OCI-LY3 (cell line): Measurements from ENCODE around the gene LDLRAD4.

Experiments used
- H2AFZ ChIP-seq: fragments of 200-600, 300-600 bp; shearing (Covaris generic); 2 replicates; pipeline ENCODE4 v1.6.0; 2014; ENCODE audit warnings: antibody characterized with exemption, low read depth, low read length
- H3K27ac ChIP-seq: fragments of 200-600, 300-600 bp; sonication (generic); 2 replicates; pipeline ENCODE4 v1.5.1; 2014; ENCODE audit warnings: mild to moderate bottlenecking, low read length, moderate library complexity, mixed read lengths
- H3K27me3 ChIP-seq: fragments of 200-600, 300-600 bp; sonication (generic); 2 replicates; pipeline ENCODE4 v1.6.1; 2014; ENCODE audit warnings: low read depth, low read length, mixed read lengths
- H3K36me3 ChIP-seq: fragments of 200-600, 300-600 bp; sonication (generic); replicated peaks from 2 replicates; pipeline ENCODE3; 2014; ENCODE audit warnings: low read depth, low read length, mixed read lengths
- H3K4me1 ChIP-seq: fragments of 300-600, 200-600 bp; sonication (generic); 2 replicates; pipeline ENCODE4 v1.6.1; 2014; ENCODE audit warnings: low read length, mixed read lengths
- H3K4me2 ChIP-seq: fragments of 200-600, 300-600 bp; sonication (generic); 2 replicates; pipeline ENCODE4 v1.6.1; 2014; ENCODE audit warnings: low read length, mixed read lengths
- H3K4me3 ChIP-seq: fragments of 300-600, 200-600 bp; sonication (generic); 2 replicates; pipeline ENCODE4 v1.5.1; 2014; ENCODE audit warnings: antibody characterized with exemption, mild to moderate bottlenecking, low read length, moderate library complexity
- H3K79me2 ChIP-seq: fragments of 300-600, 200-600 bp; shearing (Covaris generic); 2 replicates; pipeline ENCODE4 v1.6.1; 2014; ENCODE audit warnings: mild to moderate bottlenecking, low read length, mixed read lengths
- H3K9ac ChIP-seq: fragments of 300-600, 200-600 bp; shearing (Covaris generic); 2 replicates; pipeline ENCODE4 v1.6.0; 2014; ENCODE audit warnings: mild to moderate bottlenecking, low read length, moderate library complexity
- H3K9me3 ChIP-seq: fragments of 200-600, 300-600 bp; shearing (Covaris generic); 2 replicates; pipeline ENCODE4 v1.6.1; 2014; ENCODE audit warnings: low read length, mixed read lengths; ENCODE audit not compliant: insufficient read depth
- H4K20me1 ChIP-seq: fragments of 200-600, 300-600 bp; sonication (generic); 2 replicates; pipeline ENCODE4 v1.6.1; 2016; ENCODE audit warnings: low read length, mixed read lengths; ENCODE audit not compliant: insufficient read depth
- CTCF ChIP-seq: fragments of 200-600, 300-600 bp; sonication (generic); IDR thresholded peaks from 2 replicates; pipeline ENCODE4 v1.5.1; 2014; ENCODE audit warnings: antibody characterized with exemption, low read length, low read depth
- EZH2phosphoT487 ChIP-seq: fragments of 200-600 bp; shearing (Covaris generic); IDR thresholded peaks from 2 replicates; pipeline ENCODE4 v1.6.1; 2018; ENCODE audit warnings: antibody characterized with exemption, mixed run types, low read depth

The LDLRAD4 gene

GRCh38 chr18:13395577-13395976, 177.0 kb downstream of the LDLRAD4 start:
- Histone ChIP-seq H4K20me1 (no peaks in the 10 kb centered on the region), H3K36me3 (no peaks in the 10 kb centered on the region)
- TF ChIP-seq EZH2phosphoT487 = no peak
- no peak for TF ChIP-seq CTCF

GRCh38 chr18:13397504-13398163, 179.1 kb downstream of the LDLRAD4 start:
- Histone ChIP-seq H3K36me3 (no peaks in the 10 kb centered on the region), H3K79me2 (no peaks in the 10 kb centered on the region), H3K9me3 (no peaks in the 10 kb centered on the region), H3K27me3 (peaks cover 19% of the 10 kb centered on the region), H3K4me3 (no peak overlapping the region), H2AFZ (no peak overlapping the region), H3K9ac (no peak overlapping the region), H3K4me2 (no peak overlapping the region), H3K27ac (no peak overlapping the region), H4K20me1 (no peaks in the 10 kb centered on the region), H3K4me1 (no peaks in the 10 kb centered on the region)
- TF ChIP-seq CTCF (no peak), EZH2phosphoT487 (no peak)

More at GRCh38 chr18:13395577-13395976, 177.0 kb downstream of the LDLRAD4 start:
- Histone ChIP-seq H3K9me3 (no peaks in the 10 kb centered on the region), H3K4me2 (no peak overlapping the region), H3K27me3 (peaks cover 30% of the 10 kb centered on the region), H3K4me3 (no peak overlapping the region), H2AFZ (no peak overlapping the region), H3K4me1 (no peaks in the 10 kb centered on the region), H3K27ac (no peak overlapping the region), H3K9ac (no peak overlapping the region), H3K79me2 (no peaks in the 10 kb centered on the region)

GRCh38 chr18:13398631-13399030, 180.1 kb downstream of the LDLRAD4 start:
- Histone ChIP-seq H3K4me2 (no peak overlapping the region), H3K79me2 (no peaks in the 10 kb centered on the region), H4K20me1 (no peaks in the 10 kb centered on the region), H3K9me3 (no peaks in the 10 kb centered on the region), H3K36me3 (no peaks in the 10 kb centered on the region), H3K9ac (no peak overlapping the region), H3K4me1 (no peaks in the 10 kb centered on the region), H3K27ac (no peak overlapping the region), H3K27me3 (peaks cover 13% of the 10 kb centered on the region; the same call in 1 of the 2 replicates), H3K4me3 (no peak overlapping the region), H2AFZ (no peak overlapping the region)
- no peak for TF ChIP-seq EZH2phosphoT487
- TF ChIP-seq CTCF = no peak

- no peak overlapping the region for H3K4me3 ChIP-seq
These were observed 181.0 kb downstream of the LDLRAD4 start for GRCh38 chr18:13399511-13399910.

More at GRCh38 chr18:13399511-13399910, 181.0 kb downstream of the LDLRAD4 start:
- Histone ChIP-seq H3K9me3 (no peaks in the 10 kb centered on the region), H4K20me1 (no peaks in the 10 kb centered on the region), H3K4me1 (no peaks in the 10 kb centered on the region), H3K36me3 (no peaks in the 10 kb centered on the region), H3K27ac (no peak overlapping the region), H3K79me2 (no peaks in the 10 kb centered on the region), H3K9ac (no peak overlapping the region), H2AFZ (no peak overlapping the region), H3K27me3 (peaks cover 6% of the 10 kb centered on the region; the same call in 1 of the 2 replicates), H3K4me2 (no peak overlapping the region)
- no peak for TF ChIP-seq CTCF
- TF ChIP-seq EZH2phosphoT487 = no peak
